GM21619 (cell line): ENCODE measurements around the gene MRGPRD.

Experiments
- ATAC-seq: cut with Tn5 transposase; IDR thresholded peaks from one replicate; pipeline ENCODE4 v1.9.1; 2021; ENCODE audit not compliant: unreplicated experiment

MRGPRD gene

GRCh38 chr11:68980776-68981065, at the start of gene MRGPRD:
TSS of gene MRGPRD (minus strand) at chr11:68980986. CDS start at chr11:68980986, 0 bp downstream.
- no peak for ATAC-seq

GRCh38 chr11:69030301-69030700, 49.5 kb upstream of the MRGPRD start:
- ATAC-seq = no peak

DNA sequence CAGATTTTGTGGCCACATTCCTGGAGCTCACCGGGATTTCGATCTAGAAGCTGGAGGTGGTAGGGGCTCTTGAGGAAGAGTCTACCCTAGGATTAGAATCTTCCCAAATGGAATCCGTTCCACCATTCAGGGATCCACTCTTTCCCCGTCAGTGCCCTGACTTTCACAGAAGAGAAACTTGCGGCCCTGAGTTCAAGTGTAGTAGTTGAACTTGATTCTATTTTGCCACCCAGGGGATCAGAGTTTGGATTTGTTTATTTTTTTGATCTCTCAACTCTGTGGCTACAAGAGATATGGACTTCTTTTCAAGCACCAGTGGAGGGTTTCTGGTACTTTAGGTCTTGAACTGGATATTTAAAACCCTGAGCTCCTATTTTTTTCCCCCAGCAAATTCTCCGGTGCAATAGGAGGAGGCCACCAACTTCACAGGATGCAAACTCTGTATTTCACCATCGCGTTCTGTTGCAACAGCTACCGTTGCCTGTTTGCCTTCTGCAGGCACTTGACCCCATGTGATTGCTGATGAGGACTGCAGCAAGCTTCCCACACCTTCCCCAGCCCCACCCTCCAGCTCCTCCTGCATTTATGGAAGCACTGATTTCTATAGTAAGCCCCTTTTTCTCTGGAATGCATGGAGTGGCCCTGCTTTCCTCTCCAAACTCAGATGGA, 47.1 kb upstream of the MRGPRD start:
- ATAC-seq = no peak

DNA sequence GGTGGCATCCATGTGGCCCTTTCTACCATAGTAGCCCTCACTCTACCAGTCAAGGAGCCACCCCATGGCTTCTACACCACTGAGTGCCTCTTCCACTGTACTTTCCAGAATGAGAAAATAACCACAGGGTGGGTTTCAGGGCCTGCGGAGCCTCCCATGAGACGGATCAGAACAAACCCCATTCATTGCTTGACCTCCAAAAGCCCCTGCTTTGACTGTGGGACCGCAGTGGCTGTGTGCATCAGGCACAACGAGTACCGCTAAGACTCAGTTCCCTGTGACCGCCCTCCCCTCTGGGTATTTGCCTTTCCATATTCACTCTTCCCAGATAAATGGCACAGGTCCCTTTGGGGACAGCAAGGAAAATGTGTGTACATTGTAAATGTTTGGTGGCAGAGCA, 43.7 kb upstream of the MRGPRD start:
- ATAC-seq = no peak

DNA sequence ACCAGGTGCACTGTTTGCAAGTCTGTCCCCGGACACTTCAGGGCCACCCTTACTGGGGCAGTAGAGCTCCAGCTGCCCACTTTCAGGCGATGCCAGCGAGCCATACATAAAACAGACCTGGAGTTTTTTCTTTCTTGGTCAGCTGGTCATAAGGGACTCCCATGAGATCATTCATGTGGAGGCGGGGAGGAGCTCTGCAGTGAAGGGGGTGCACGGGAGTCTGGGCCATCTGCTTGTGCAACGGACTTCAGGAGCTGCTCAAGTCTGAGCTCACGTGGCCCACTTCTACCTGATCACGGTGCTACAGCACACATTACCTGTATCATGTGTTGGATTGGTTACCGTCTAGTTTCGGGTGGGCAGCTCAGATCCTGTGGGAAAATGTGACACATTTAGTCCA, 41.5 kb upstream of the MRGPRD start:
- no peak for ATAC-seq

DNA sequence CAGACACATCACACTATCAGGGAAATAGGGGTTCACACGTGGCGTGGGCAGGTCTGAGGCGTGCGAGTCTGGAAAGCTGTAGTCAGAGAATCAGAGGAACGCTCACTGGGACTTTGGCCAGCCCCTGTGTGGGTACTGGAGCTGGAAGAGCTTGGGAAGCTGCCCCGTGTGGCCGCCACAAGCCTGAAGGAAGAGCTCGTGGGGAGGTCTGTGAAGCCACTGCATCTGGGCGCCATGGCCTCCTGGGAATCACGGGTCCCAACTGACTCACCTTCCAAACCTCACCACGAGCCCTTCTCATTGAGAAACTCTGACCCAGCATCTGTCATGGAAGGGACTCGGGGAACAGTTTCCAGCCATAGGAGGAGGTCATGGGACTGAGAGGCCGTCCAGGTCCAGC, 38.1 kb upstream of the MRGPRD start:
- ATAC-seq = no peak

DNA sequence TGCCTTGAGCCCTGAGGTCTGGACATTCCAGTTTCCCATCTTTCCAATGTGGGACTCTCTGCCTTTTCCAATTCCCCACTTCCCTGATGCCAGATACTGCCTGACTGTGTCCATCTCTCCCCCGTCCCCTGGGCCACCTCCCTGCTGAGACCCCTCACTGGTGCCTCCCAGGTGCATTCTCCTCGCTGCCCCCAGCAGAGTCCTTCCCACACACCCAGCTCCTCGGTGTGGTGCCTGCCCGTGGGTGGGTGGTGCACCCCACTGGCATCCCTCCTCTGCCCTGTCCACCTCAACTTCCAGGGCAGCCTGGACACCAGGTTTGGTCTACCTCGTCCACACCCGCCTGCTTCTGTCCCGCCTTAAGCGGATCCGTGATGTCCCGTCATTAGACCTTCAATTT, 37.2 kb upstream of the MRGPRD start:
- no peak for ATAC-seq

- ATAC-seq = no peak
Measured at GRCh38 chr11:69014898-69015549, 34.2 kb upstream of the MRGPRD start.

GRCh38 chr11:69014084-69014851, 33.5 kb upstream of the MRGPRD start:
- no peak for ATAC-seq

DNA sequence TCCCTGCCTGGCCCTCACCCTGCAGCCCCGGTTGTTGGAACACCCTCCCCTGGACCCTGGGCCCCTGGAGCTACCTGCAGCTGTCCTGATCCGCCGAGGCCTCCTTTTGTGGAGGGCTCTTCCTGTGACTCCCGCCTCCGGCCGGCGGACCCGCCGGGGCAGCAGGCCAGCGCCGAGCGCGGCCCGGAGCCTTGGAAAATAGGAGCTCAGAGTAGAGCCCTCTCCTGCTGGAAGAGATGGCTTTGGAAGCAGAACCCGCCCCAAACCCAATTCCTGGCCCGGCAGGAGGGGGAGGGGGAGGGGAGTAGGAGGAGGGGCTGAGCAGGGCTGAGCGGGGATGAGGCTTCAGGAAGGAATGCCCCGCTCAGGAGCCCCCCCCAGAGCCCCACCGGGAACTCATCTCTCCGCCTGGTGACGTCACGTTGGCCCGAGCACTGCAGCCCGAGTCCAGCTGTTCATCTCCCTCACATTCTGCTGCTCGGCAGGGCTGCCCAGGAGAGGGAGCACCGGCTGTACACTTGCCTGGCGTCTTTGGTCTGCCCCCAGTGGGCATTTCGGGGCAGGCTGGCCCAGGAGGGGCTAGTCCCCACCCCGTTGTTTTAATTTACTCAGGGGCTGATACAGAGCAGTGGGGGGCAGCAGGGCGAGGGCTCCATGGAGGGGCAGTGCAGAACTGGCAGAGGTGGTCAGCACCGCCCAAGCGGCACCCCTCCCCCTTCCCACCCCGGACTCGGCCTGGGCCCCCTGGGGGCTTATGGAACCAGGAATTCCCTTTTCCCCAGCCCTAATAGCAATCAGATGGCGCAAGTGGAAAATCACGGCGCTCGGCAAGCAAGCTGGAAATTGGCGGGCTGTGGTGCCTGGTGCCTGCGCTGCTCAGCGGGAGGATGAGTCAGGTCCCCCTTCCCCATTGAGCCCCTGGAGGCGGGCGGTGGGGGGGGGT, 32.5 kb upstream of the MRGPRD start, which contains the start of gene MRGPRF:
TSS of gene MRGPRF (minus strand) at position 238 of the 943 bp plus-strand sequence. CDS start 3,345 bp downstream, outside the sequence.
- no peak for ATAC-seq

DNA sequence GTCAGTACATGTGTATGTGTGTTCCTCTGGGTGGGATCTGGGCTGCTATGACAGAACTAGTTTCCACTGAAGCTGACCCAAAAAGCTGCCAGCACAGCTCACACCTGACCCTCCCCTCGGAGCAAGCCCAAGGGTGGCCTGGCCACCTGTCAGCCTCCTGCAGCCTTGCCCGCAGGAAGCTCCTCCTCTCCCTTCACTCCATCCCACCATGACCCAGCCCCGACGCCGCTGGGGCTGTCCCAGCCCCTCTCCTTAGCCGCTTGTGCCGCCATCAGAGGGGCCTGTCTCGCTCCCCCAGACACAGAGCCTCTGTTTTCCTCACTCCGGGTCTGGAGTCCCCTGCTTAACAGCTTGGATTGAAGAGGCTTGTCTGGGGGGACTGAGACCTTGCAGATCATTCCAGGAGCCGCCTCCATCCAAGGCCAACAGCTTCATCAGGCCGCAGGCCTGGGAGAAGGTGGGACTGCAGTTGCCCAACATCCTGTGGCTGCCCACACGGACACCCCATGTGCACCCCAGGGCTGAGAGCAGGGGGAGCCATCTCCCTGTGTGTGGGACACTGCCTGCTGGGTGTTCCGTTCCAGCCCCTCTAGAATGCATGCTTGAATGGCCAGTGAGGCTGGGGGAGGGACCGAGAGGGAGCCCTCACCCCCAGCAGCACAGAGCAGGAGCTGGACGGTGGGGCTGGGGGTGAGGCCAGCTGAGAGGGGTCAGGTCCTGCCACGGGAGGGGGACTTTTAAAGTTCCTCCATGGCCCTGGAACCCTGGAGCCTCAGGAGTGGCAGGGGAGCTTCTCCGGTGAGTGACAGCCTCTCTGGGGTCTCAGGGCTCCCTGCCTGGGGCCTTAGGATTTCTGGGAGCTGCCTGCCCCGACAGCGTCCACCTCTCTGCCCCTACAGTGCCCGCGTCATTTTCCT, 31.6 kb upstream of the MRGPRD start:
- ATAC-seq = no peak

DNA sequence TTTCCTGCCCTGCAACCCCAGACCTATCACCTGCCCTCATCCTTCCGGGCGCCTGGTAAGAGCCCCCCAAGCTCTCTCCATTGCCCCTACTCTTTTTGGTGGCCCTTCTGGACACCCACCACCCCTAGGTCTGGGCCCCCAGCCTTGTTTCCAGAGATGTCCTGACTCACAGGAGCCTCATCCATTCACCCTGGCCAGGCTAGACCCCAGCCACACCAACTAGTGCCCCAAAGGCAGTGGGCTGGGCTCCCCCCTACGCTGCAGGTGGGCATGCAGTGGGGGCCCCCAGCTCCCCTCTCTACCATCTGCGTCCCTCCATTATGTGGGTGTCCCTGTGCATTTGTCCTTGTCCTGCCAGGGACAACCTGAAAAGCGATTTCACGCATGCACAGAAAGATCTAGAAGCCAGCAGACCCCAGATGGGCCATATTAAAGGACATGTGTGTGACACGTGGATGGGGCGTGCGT, 30.9 kb upstream of the MRGPRD start:
- no peak for ATAC-seq

GRCh38 chr11:69010964-69011623, 30.3 kb upstream of the MRGPRD start:
- no peak for ATAC-seq

- ATAC-seq = no peak
Measured at GRCh38 chr11:69010361-69010891, 29.6 kb upstream of the MRGPRD start.

DNA sequence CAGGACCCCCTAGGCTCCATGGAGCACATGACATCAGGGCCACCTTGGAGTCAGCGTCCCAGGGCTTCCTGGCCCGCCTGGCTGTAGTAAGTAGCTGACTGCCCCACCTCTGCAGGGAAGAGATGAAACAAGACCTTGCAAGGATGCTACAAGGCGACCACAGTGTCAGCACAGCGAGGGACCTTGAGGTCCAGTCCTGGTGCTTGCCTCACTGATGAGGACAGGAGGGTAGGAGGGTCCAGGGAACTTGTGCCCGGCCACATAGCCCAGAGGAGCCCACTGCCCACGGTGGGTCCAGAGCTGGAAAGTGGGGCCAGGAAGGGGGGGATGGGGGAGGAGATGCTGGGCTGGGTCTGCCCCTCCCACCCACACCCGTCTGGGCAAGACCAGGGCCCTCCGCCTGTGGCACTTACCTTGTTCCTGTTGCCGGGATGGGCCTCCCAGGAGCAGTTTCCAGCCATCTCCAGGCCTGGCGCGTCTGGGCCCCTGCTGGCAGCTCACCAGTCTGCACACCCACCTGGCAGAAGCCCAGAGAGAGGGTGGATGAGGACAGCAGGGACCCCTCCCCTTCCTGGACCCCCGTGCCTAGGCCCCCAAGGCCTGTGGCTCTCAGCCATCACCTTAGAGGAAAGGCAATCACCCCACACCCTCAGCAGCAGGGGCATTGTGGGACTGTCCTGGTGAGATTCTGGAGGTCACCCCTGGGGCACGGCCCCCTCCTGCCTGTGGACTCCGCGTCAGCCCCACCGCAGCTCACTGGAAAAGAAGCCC, 28.8 kb upstream of the MRGPRD start:
- ATAC-seq = no peak

DNA sequence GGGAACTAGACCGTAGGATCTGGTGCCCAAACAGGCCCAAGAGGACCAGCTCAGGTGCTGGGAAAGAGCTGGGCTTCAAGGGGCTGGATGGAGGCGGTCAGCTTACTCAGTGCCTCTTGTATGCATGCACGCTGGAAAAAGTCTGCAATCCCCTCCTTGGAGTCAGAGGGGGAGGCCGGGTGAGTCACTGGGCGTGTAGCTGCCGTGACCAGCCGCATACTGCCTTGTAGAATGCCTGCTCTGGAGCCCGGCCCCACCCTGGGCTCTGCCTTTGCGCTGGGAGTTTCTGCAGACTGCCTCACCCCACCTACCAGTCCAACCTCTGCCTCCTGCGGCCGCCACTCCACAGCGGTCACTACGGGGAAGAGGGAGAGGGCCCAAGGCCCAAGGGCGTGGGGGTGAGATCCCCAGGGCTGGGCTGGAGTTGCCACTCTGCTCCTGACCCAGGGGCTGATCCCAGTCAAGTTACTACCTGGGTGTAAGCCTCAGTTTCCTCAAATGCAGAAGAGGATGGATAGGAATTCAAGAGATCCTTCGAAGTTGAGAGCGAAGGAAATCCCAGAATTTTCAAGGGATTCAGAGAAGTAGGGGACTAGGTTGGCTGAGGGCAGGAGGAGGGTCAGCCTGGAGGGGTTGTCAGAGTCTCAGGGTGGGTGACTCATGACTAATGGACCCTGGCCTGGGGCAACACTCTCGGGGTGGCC, 28.1 kb upstream of the MRGPRD start:
- ATAC-seq = no peak

DNA sequence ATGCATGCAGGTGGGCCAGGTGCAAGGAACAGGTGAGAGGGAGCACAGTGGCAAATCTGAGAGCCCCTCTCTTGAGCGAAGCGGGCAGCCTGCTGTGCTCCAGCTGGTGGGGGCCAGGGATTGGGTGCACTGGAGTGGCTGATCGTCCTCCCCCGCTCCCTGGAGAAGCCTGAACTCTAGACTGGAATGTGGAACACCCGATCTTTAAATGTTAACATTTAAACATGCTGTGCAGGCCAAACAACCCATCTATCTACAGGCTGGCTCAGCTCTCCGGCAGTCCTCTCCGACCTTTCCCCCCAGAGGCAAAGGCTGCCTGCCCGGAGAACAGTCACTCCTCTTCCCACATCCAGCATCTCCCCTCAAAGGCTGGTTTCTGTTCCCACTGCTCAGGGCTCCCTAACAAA, 27.2 kb upstream of the MRGPRD start:
- ATAC-seq = no peak

DNA sequence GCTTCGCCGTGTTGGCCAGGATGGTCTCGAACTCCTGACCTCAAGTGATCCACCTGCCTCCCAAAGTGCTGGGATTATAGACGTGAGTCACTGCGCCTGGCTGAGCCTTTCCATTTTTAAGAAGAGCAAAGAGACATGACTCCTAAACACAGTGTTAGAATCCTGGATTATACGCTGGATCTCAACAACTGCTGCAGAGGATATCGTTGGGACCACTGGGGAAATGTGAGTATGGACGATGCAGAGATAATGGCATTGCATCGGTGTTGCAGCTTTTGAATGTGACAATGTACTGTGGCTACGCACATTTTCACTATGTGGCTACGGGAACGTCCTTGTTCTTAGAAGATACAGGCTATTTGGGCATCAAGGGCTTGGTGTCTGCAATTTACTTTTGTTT, 26.0 kb upstream of the MRGPRD start:
- no peak for ATAC-seq
